ENCODE results near the gene SKI.
A peak's percentile ranks its signal among the peaks of the same experiment; 100 is the strongest.

SKI gene

GRCh38 chr1:2232916-2233438 lies 4.9 kb downstream of the SKI start:
- Mint-ChIP-seq H3K9me3 (no peaks in the 10 kb centered on the region), H3K4me3 (peak overlapping the region; percentile 95 to 98 (median 97)), H3K36me3 (ENCODE audit: low read depth) (no peaks in the 10 kb centered on the region), H3K27ac (peak overlapping the region; percentile 74 to 89 (median 89)), H3K27me3 (ENCODE audit: low read depth) (no peaks in the 10 kb centered on the region), H3K4me1 (peaks cover 65% of the 10 kb centered on the region)
- TF ChIP-seq, protein P1, sequence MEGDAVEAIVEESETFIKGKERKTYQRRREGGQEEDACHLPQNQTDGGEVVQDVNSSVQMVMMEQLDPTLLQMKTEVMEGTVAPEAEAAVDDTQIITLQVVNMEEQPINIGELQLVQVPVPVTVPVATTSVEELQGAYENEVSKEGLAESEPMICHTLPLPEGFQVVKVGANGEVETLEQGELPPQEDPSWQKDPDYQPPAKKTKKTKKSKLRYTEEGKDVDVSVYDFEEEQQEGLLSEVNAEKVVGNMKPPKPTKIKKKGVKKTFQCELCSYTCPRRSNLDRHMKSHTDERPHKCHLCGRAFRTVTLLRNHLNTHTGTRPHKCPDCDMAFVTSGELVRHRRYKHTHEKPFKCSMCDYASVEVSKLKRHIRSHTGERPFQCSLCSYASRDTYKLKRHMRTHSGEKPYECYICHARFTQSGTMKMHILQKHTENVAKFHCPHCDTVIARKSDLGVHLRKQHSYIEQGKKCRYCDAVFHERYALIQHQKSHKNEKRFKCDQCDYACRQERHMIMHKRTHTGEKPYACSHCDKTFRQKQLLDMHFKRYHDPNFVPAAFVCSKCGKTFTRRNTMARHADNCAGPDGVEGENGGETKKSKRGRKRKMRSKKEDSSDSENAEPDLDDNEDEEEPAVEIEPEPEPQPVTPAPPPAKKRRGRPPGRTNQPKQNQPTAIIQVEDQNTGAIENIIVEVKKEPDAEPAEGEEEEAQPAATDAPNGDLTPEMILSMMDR (IDR thresholded peaks at IDR 0.05; ENCODE audit: unreplicated experiment in 3 of 3), result no peak

- H3K4me3 Mint-ChIP-seq, result peak overlapping the region; percentile 62 to 69 (median 66)
- H3K9me3 Mint-ChIP-seq, result no peaks in the 10 kb centered on the region
- peak overlapping the region; percentile 72 to 89 (median 74) for H3K27ac Mint-ChIP-seq
Measured at GRCh38 chr1:2233468-2233867, 5.3 kb downstream of the SKI start.

GRCh38 chr1:2233997-2234761 lies 6.1 kb downstream of the SKI start:
- H3K4me3 Mint-ChIP-seq, result peak overlapping the region; percentile 62 to 81 (median 74)
- H3K9me3 Mint-ChIP-seq, result no peaks in the 10 kb centered on the region
- H3K27me3 Mint-ChIP-seq (ENCODE audit: low read depth), result no peaks in the 10 kb centered on the region
- H3K4me1 Mint-ChIP-seq, result peaks cover 69% of the 10 kb centered on the region
- TF ChIP-seq, protein P1 (IDR thresholded peaks at IDR 0.05; ENCODE audit: unreplicated experiment in 3 of 3), result no peak
- peak overlapping the region; percentile 85 to 89 (median 89) for H3K27ac Mint-ChIP-seq
- H3K36me3 Mint-ChIP-seq (ENCODE audit: low read depth), result no peaks in the 10 kb centered on the region

More at GRCh38 chr1:2233468-2233867, 5.3 kb downstream of the SKI start:
- H3K4me1 Mint-ChIP-seq, result peaks cover 65% of the 10 kb centered on the region
- TF ChIP-seq, protein P1 (IDR thresholded peaks at IDR 0.05; ENCODE audit: unreplicated experiment in 3 of 3), result no peak
- H3K36me3 Mint-ChIP-seq (ENCODE audit: low read depth), result no peaks in the 10 kb centered on the region
- H3K27me3 Mint-ChIP-seq (ENCODE audit: low read depth), result no peaks in the 10 kb centered on the region

- H3K4me3 Mint-ChIP-seq, result peak overlapping the region; percentile 62 to 81 (median 74)
- no peaks in the 10 kb centered on the region for H3K9me3 Mint-ChIP-seq
- peaks cover 75% of the 10 kb centered on the region for H3K4me1 Mint-ChIP-seq
- no peaks in the 10 kb centered on the region for H3K27me3 Mint-ChIP-seq (ENCODE audit: low read depth)
- TF ChIP-seq, protein P1 (IDR thresholded peaks at IDR 0.05; ENCODE audit: unreplicated experiment in 3 of 3), result no peak
- H3K27ac Mint-ChIP-seq, result peak overlapping the region; percentile 85 to 89 (median 89)
- no peaks in the 10 kb centered on the region for H3K36me3 Mint-ChIP-seq (ENCODE audit: low read depth)
Measured at GRCh38 chr1:2234762-2235113, 6.6 kb downstream of the SKI start.

- Mint-ChIP-seq H3K27me3 (ENCODE audit: low read depth) (no peaks in the 10 kb centered on the region), H3K27ac (peak overlapping the region; percentile 8 to 62 (median 41)), H3K9me3 (no peaks in the 10 kb centered on the region), H3K36me3 (ENCODE audit: low read depth) (peaks cover 1% of the 10 kb centered on the region), H3K4me1 (peaks cover 81% of the 10 kb centered on the region), H3K4me3 (peak overlapping the region; percentile 5 to 42 (median 8))
- TF ChIP-seq, protein P1 (IDR thresholded peaks at IDR 0.05; ENCODE audit: unreplicated experiment in 3 of 3), result no peak
Measured at GRCh38 chr1:2235300-2235998, 7.3 kb downstream of the SKI start.

All from nephron (organoid).